Stimulated activated CD8-positive, alpha-beta memory T cell treated with anti-CD3 and anti-CD28 coated beads, Interleukin-7, amount 100 ng/mL, for 48 hours (primary cell): ENCODE results near the gene LSM10.

Source experiments
- DNase-seq, 2 donors: peaks; one replicate each; pipeline ENCODE4 v3.0.0-alpha.2; 2020; ENCODE audit warnings: low read depth in 1 of 2; ENCODE audit errors: extremely low read depth in 1 of 2

The LSM10 gene

GRCh38 chr1:36411674-36412648 is 14.3 kb upstream of the LSM10 start:
- DNase-seq = peak in 1 of 2 donors; percentile 63

GRCh38 chr1:36408479-36408878 is 10.8 kb upstream of the LSM10 start:
- DNase-seq = no peak

GRCh38 chr1:36406440-36406839 is 8.7 kb upstream of the LSM10 start:
- DNase-seq = no peak

GRCh38 chr1:36402504-36402890 is 4.8 kb upstream of the LSM10 start:
- no peak for DNase-seq

- DNase-seq = no peak
These were observed 4.1 kb upstream of the LSM10 start for GRCh38 chr1:36401602-36402503.

- peak; percentile 56 to 77 for DNase-seq
These were observed 3.3 kb upstream of the LSM10 start for GRCh38 chr1:36400825-36401601.

- no peak for DNase-seq
These were observed 2.8 kb upstream of the LSM10 start for GRCh38 chr1:36400514-36400824.

GRCh38 chr1:36398370-36398977 is 766 bp upstream of the LSM10 start:
- DNase-seq = no peak

- no peak for DNase-seq
These were observed 678 bp downstream of the LSM10 start for GRCh38 chr1:36397083-36397377.

GRCh38 chr1:36396359-36396758 is 1.3 kb downstream of the LSM10 start:
- DNase-seq = no peak

GRCh38 chr1:36393686-36394085 is 4.0 kb downstream of the LSM10 start:
- DNase-seq = no peak

- no peak for DNase-seq
These were observed 4.9 kb downstream of the LSM10 start for GRCh38 chr1:36392836-36393235.

GRCh38 chr1:36391271-36391670 is 6.4 kb downstream of the LSM10 start:
- no peak for DNase-seq

- DNase-seq = no peak
These were observed 7.3 kb downstream of the LSM10 start for GRCh38 chr1:36390411-36390810.

GRCh38 chr1:36389999-36390398 is 7.7 kb downstream of the LSM10 start:
- DNase-seq = no peak

GRCh38 chr1:36389261-36389660 is 8.4 kb downstream of the LSM10 start:
- DNase-seq = no peak

GRCh38 chr1:36387141-36387949 is 10.4 kb downstream of the LSM10 start:
- DNase-seq = no peak

- peak; percentile 77 to 97 for DNase-seq
These were observed 11.2 kb downstream of the LSM10 start for GRCh38 chr1:36386265-36387140.
